K562 (cell line): ENCODE measurements around the gene FAM110D. TPM values are rescaled to one million over a fixed set of nuclear protein-coding genes. Genes with fewer than 3 reads are reported as not detected.

Source experiments
- ATAC-seq: fragments of 200-7000 bp; cut with Tn5 transposase; 3 replicates; pipeline ENCODE4 v1.9.1; 2020; ENCODE audit warnings: moderate library complexity
- BruUV-seq: library from RNA; stranded (reverse); fragments of 400-500 nt; replicated peaks from 2 replicates; lab custom pipeline; 2021; lab: Mats Ljungman, UMichigan
- CTCF ChIA-PET: fragments of 300-600 bp; formaldehyde crosslinking; extraction: SDS; loops from one replicate; lab custom pipeline; 2021; ENCODE audit warnings: low intra/inter-chr PET ratio; lab: Yijun Ruan, JAX
- POLR2A ChIA-PET: fragments of 300-600, 350-650 bp; sonication (Branson Sonifier 250); formaldehyde crosslinking; extraction: SDS; loops from one replicate; lab custom pipeline; 2021; ENCODE audit warnings: antibody characterized with exemption, inconsistent platforms; lab: Yijun Ruan, JAX
- DNase-seq, 4 experiments: peaks; one replicate each; pipeline versions ENCODE4 v3.0.0 to v3.0.0-alpha.2; 2011 to 2018; ENCODE audit warnings: low spot score in 3 of 4, mixed read lengths in 3 of 4; ENCODE audit errors: extremely low read depth in 1 of 4
- FAIRE-seq: peaks from 2 replicates; lab custom pipeline; 2011; peaks lifted over from hg19 to GRCh38; lab: Jason Lieb, UNC
- H2AFZ ChIP-seq: 2 replicates; pipeline ENCODE4 v1.6.0; 2011; ENCODE audit warnings: low read depth, low read length, control low read depth, inconsistent platforms
- H3K27ac ChIP-seq: fragments of 200-600 bp; 3 replicates; pipeline ENCODE4 v1.8.0; 2011; ENCODE audit warnings: low read depth, mild to moderate bottlenecking, control low read depth, inconsistent platforms, low read length, moderate library complexity, mixed read lengths; ENCODE audit errors: extremely low read depth
- H3K27me3 ChIP-seq, 2 experiments: fragments of 300-600 bp in 1 of 2; 2 replicates in 1 of 2; 3 replicates in 1 of 2; pipeline versions ENCODE4 v1.6.0 to v1.8.0; 2011; ENCODE audit warnings: inconsistent platforms in 2 of 2, low read length in 2 of 2, mild to moderate bottlenecking in 1 of 2, mixed read lengths in 1 of 2, moderate library complexity in 1 of 2; ENCODE audit not compliant: control insufficient read depth in 2 of 2, insufficient read depth in 2 of 2
- H3K36me3 ChIP-seq: fragments of 300-600 bp; 3 replicates; pipeline ENCODE4 v1.8.0; 2011; ENCODE audit warnings: mild to moderate bottlenecking, low read length, inconsistent platforms; ENCODE audit not compliant: control insufficient read depth, insufficient read depth
- H3K4me1 ChIP-seq, 2 experiments: fragments of 200-600 bp in 1 of 2; replicated peaks in 1 of 2; 2 replicates in 1 of 2; 3 replicates in 1 of 2; pipeline versions ENCODE4 v1.5.1 to v1.8.0; 2011; ENCODE audit warnings: inconsistent platforms in 2 of 2, low read length in 2 of 2, mild to moderate bottlenecking in 1 of 2, mixed read lengths in 1 of 2, moderate library complexity in 1 of 2; ENCODE audit not compliant: control insufficient read depth in 2 of 2, insufficient read depth in 2 of 2
- H3K4me2 ChIP-seq: 2 replicates; pipeline ENCODE4 v1.6.1; 2011; ENCODE audit warnings: low read length, control low read depth, inconsistent platforms, mixed read lengths; ENCODE audit not compliant: insufficient read depth
- H3K4me3 ChIP-seq: fragments of 200-600 bp; sonication (generic), shearing (Covaris generic); 2 replicates; pipeline ENCODE4 v1.5.1; 2016; ENCODE audit warnings: control low read depth, inconsistent platforms
- H3K79me2 ChIP-seq: fragments of 200-600 bp; 3 replicates; pipeline ENCODE4 v1.8.0; 2011; ENCODE audit warnings: low read length, inconsistent platforms; ENCODE audit not compliant: control insufficient read depth, insufficient read depth
- H3K9ac ChIP-seq, 2 experiments: 2 replicates each; pipeline versions ENCODE4 v1.6.0 to v1.6.1; 2011; ENCODE audit warnings: low read depth in 2 of 2, low read length in 2 of 2, control low read depth in 1 of 2, inconsistent platforms in 1 of 2, mild to moderate bottlenecking in 1 of 2, mixed read lengths in 1 of 2; ENCODE audit not compliant: insufficient read depth in 1 of 2
- H3K9me1 ChIP-seq: one replicate; pipeline ENCODE4 v1.6.0; 2011; ENCODE audit warnings: inconsistent platforms, mild to moderate bottlenecking, low read length, moderate library complexity; ENCODE audit not compliant: control insufficient read depth, insufficient read depth
- H3K9me3 ChIP-seq: replicated peaks from 2 replicates; pipeline ENCODE4 v1.5.1; 2011; ENCODE audit warnings: low read depth, low read length, inconsistent platforms; ENCODE audit not compliant: control insufficient read depth, insufficient read depth
- H4K20me1 ChIP-seq: replicated peaks from 2 replicates; pipeline ENCODE4 v1.6.1; 2011; ENCODE audit warnings: low read length, inconsistent platforms, mixed read lengths; ENCODE audit not compliant: control insufficient read depth, insufficient read depth
- JUND ChIP-seq, 2 experiments: IDR thresholded peaks; 2 replicates in 1 of 2; 3 replicates in 1 of 2; pipeline ENCODE4 v1.6.1; 2011; ENCODE audit warnings: borderline replicate concordance in 2 of 2, low read depth in 2 of 2, low read length in 2 of 2, improper control_type of control experiment in 1 of 2, missing biosample characterization in 1 of 2, missing genetic modification characterization in 1 of 2, missing genetic modification reagents in 1 of 2
- OTX1 ChIP-seq: fragments of 450-650 bp; formaldehyde crosslinking; IDR thresholded peaks from 2 replicates; pipeline ENCODE4 v1.4.0; 2022; ENCODE audit warnings: mild to moderate bottlenecking
- PHB ChIP-seq: fragments of 250-450 bp; sonication (Bioruptor Pico); IDR thresholded peaks from 2 replicates; pipeline ENCODE4 v1.5.0; 2021
- PHB2 ChIP-seq: fragments of 450-650 bp; IDR thresholded peaks from 2 replicates; pipeline ENCODE4 v1.6.1; 2017; ENCODE audit warnings: low read depth
- RBBP5 ChIP-seq: fragments of 200-600 bp; sonication (generic); IDR thresholded peaks from 2 replicates; pipeline ENCODE4 v1.6.1; 2012; ENCODE audit warnings: borderline replicate concordance, mild to moderate bottlenecking, low read length, control low read depth, inconsistent platforms; ENCODE audit not compliant: insufficient read depth, poor library complexity, severe bottlenecking
- RUNX1 ChIP-seq: sonication (generic); IDR thresholded peaks from 2 replicates; pipeline ENCODE4 v1.6.1; 2016; ENCODE audit warnings: antibody characterized with exemption, low read depth
- SMC3 ChIP-seq: conservative IDR thresholded peaks from 2 replicates; pipeline ENCODE4 v1.6.1; 2011; ENCODE audit warnings: low read depth, low read length, improper control_type of control experiment; ENCODE audit not compliant: insufficient read depth
- ZBTB11 ChIP-seq, 3 experiments: fragments of 200-800 bp in 1 of 3; fragments of 250-450 bp in 1 of 3; fragments of 450-650 bp in 1 of 3; sonication (Bioruptor Pico) in 1 of 3; sonication (Bioruptor generic) in 1 of 3; formaldehyde crosslinking in 1 of 3; IDR thresholded peaks; 2 replicates each; pipeline versions ENCODE4 v1.6.1 to v1.8.0; 2016 to 2022; ENCODE audit warnings: mild to moderate bottlenecking in 2 of 3, missing genetic modification characterization in 2 of 3, missing compliant biosample characterization in 1 of 3, moderate library complexity in 1 of 3
- ZKSCAN3 ChIP-seq: fragments of 250-450 bp; sonication (Bioruptor Pico); IDR thresholded peaks from 2 replicates; pipeline ENCODE4 v1.4.0; 2020
- ZNF277 ChIP-seq: fragments of 250-450 bp; sonication (Bioruptor Pico); IDR thresholded peaks from 2 replicates; pipeline ENCODE4 v1.8.0; 2022; ENCODE audit warnings: inconsistent platforms, mild to moderate bottlenecking, moderate library complexity, borderline replicate concordance
- ZNF764 ChIP-seq: fragments of 250-450 bp; sonication (Bioruptor Pico); IDR thresholded peaks from 2 replicates; pipeline ENCODE4 v1.4.0; 2020; ENCODE audit warnings: low read depth, mild to moderate bottlenecking, moderate library complexity
- WGBS: fragments of 100-300 bp; shearing (Covaris generic); methylation state at CpG from one replicate; pipeline ENCODE4 v1.1.6; 2016; ENCODE audit warnings: low coverage, mixed read lengths; ENCODE audit not compliant: insufficient coverage; ENCODE audit errors: missing lambda C conversion rate; 5-methylcytosine and 5-hydroxymethylcytosine counted together
- in situ Hi-C: fragments of 300-500 bp; cut with MboI; formaldehyde crosslinking; loops from 4 replicates; pipeline ENCODE4 v1.15.0; 2018; ENCODE audit warnings: inconsistent platforms, mixed read lengths
- intact Hi-C: fragments of 100-400 bp; cut with micrococcal nuclease; formaldehyde crosslinking; loops from 2 replicates; pipeline ENCODE4 v1.14.2; 2022
- polyA plus RNA-seq, 8 experiments: library from polyadenylated mRNA; depleted of rRNA in 4 of 8; stranded (reverse) in 5 of 8; unstranded in 3 of 8; fragments of >200 nt; fragmentation: Nextera tagmentation in 2 of 8; fragmentation: Illumina TruSeq in 1 of 8; extraction: Ambion mirVana in 2 of 8; extraction: Trizol in 1 of 8; gene quantifications; 2 replicates each; pipeline versions ENCODE4 v1.2.1 to v1.2.3, GENCODE V29; 2011 to 2014; ENCODE audit warnings: inconsistent platforms in 1 of 8, missing spikeins in 1 of 8
- total RNA-seq, 7 experiments: library from RNA; depleted of rRNA in 6 of 7; stranded (reverse); fragments of >200 nt in 6 of 7; fragmentation: Illumina TruSeq in 2 of 7; extraction: Trizol in 2 of 7; gene quantifications; 2 replicates each; pipeline versions ENCODE4 v1.2.1 to v1.2.3, GENCODE V29; 2011 to 2021; ENCODE audit warnings: low replicate concordance in 1 of 7
- TF ChIP-seq, protein P1 (sequence below), 3 experiments: fragments of 200-800 bp in 1 of 3; sonication (Bioruptor generic) in 1 of 3; sonication (generic) in 1 of 3; formaldehyde crosslinking in 1 of 3; IDR thresholded peaks; 2 replicates each; pipeline versions ENCODE4 v1.6.1 to v1.8.0; 2016 to 2022; ENCODE audit warnings: mild to moderate bottlenecking in 2 of 3, missing compliant biosample characterization in 2 of 3, missing genetic modification characterization in 2 of 3, missing genetic modification reagents in 1 of 3

The FAM110D gene
- total and polyA plus RNA-seq, 9 of the 15 experiments (the other 6 are each of a cell fraction or from before 2014, with no cell fraction given): 0.04 to 1.1 (median 0.33) TPM

GRCh38 chr1:26189331-26189730 lies 30.5 kb downstream of the FAM110D start (continued):
- TF ChIP-seq PHB (CRISPR knock-in tag) (no peak), JUND (IDR thresholded peaks at IDR 0.05; ENCODE audit: borderline replicate concordance, low read depth, low read length) (no peak), JUND (tag; IDR thresholded peaks at IDR 0.05; ENCODE audit: borderline replicate concordance, low read depth, low read length) (no peak), RBBP5 (no peak)
- TF ChIP-seq, all 486 proteins: peak for 5

GRCh38 chr1:26189751-26190275 lies 30.9 kb downstream of the FAM110D start:
- peak; percentile 30 to 68 (median 61) for DNase-seq
- Histone ChIP-seq H3K4me2 (no peak overlapping the region), H4K20me1 (0 out of 2 replicates have a peak, but pooled peaks cover 6% of the 10 kb centered on the region), H3K27me3 (no peaks in the 10 kb centered on the region), H3K9me3 (no peaks in the 10 kb centered on the region), H3K4me3 (no peak overlapping the region), H3K27ac (no peak overlapping the region), H2AFZ (peak overlapping the region; percentile 67), H3K4me1 (peaks cover 0 to 26% of the 10 kb centered on the region in 2 experiments; a peak in 2 of 5 replicates), H3K9ac (peak overlapping the region in 1 of 2 experiments; percentile 56; a peak in 1 of 4 replicates), H3K79me2 (no peaks in the 10 kb centered on the region), H3K36me3 (no peaks in the 10 kb centered on the region), H3K9me1 (no peaks in the 10 kb centered on the region)
- in situ Hi-C loops: no loop called here
- ChIA-PET CTCF (interaction anchor here (0.6 to 1.6 kb wide), 4 partner anchors 45 to 202 kb away, joined by 3 to 4 read pairs (median 4); partner anchors contain the start of gene CEP85), POLR2A (interaction anchor here (0.6 to 1.4 kb wide), 6 partner anchors 13 to 83 kb away, joined by 3 to 4 read pairs (median 3); partner anchors contain the start of genes CNKSR1 and ZNF593)
- 55% methylated on average over 7 of the region's 7 CpGs for WGBS
- no peak for FAIRE-seq
- intact Hi-C loops: loop anchor here (1.0 kb wide), 4 partner anchors 43 to 201 kb away; no protein-coding TSS in a partner anchor
- ATAC-seq: peak; percentile 74
- no TSS peak for BruUV-seq
- TF ChIP-seq ZNF764 (no peak), SMC3 (0 out of 2 replicates have a peak, but pooled peaks have one; percentile 12), ZKSCAN3 (CRISPR knock-in tag) (no peak), ZNF277 (CRISPR knock-in tag) (no peak), ZBTB11 (CRISPR knock-in tag; IDR thresholded peaks at IDR 0.05) (no peak), RUNX1 (no peak), PHB2 (no peak), OTX1 (CRISPR knock-in tag) (no peak)
- TF ChIP-seq, protein P1, sequence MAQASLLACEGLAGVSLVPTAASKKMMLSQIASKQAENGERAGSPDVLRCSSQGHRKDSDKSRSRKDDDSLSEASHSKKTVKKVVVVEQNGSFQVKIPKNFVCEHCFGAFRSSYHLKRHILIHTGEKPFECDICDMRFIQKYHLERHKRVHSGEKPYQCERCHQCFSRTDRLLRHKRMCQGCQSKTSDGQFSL (CRISPR knock-in tag; IDR thresholded peaks at IDR 0.05): no peak
- TF ChIP-seq, protein P1 (tag; IDR thresholded peaks at IDR 0.05): no peak
